Epithelial cell of esophagus (primary cell): Measurements from ENCODE around the gene ELFN2.

Experiments
- DNase-seq: peaks from one replicate; pipeline ENCODE4 v3.0.0; 2010; ENCODE audit warnings: low read depth
- H3K4me3 ChIP-seq: 2 replicates; pipeline ENCODE4 v1.5.1; 2011; ENCODE audit warnings: mild to moderate bottlenecking, low read length, control low read depth
- TF ChIP-seq, protein P1 (sequence below): IDR thresholded peaks from 2 replicates; pipeline ENCODE4 v1.5.1; 2011; ENCODE audit warnings: low read depth, mild to moderate bottlenecking, low read length, control low read depth, inconsistent platforms; ENCODE audit not compliant: insufficient read depth; ENCODE audit errors: missing control alignments

ELFN2 gene

DNA sequence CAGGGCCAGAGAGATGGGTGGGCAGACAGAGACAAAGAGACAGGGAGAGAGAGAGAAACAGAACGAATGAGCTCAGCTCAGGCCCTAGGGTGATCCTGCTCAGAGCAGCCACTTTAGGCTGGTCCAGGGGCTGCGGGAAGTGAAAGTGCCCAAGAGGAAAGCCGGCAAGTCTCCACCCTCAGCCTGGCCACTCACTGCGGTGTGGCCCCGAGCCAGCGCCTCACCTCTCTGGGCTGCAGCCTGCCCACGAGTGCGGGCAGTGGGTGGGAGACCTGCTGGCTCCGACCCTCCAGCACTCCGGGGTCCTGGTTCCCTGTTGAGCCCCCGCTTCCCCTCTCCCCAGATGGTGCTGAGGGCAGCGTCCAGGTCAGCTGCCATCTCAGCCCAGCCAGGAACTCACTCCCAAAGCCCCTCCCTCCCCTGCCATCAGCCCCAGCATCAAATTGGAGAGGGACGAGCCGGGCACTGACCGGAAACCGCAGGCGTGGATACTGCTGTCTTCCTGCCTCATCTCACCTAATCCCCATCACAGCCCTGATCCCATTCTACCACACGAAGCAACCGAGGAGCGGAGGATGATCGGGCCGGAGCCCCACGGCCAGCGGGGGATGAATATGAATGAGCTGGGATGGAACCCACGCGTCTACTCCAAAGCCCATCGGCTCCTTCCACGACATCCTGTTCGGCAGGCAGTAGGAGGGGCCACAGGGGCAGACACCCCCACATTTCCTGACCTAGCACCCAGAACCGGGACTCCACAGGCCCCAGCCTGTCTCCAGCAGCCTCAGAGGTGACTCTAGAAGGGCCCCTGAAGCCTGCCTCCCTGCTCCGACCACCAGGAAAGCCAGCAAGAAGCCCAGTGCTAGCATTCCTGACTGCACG, 16.9 kb downstream of the ELFN2 start:
- DNase-seq, result no peak
- TF ChIP-seq, protein P1, sequence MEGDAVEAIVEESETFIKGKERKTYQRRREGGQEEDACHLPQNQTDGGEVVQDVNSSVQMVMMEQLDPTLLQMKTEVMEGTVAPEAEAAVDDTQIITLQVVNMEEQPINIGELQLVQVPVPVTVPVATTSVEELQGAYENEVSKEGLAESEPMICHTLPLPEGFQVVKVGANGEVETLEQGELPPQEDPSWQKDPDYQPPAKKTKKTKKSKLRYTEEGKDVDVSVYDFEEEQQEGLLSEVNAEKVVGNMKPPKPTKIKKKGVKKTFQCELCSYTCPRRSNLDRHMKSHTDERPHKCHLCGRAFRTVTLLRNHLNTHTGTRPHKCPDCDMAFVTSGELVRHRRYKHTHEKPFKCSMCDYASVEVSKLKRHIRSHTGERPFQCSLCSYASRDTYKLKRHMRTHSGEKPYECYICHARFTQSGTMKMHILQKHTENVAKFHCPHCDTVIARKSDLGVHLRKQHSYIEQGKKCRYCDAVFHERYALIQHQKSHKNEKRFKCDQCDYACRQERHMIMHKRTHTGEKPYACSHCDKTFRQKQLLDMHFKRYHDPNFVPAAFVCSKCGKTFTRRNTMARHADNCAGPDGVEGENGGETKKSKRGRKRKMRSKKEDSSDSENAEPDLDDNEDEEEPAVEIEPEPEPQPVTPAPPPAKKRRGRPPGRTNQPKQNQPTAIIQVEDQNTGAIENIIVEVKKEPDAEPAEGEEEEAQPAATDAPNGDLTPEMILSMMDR, result no peak
- no peak overlapping the region for H3K4me3 ChIP-seq

DNA sequence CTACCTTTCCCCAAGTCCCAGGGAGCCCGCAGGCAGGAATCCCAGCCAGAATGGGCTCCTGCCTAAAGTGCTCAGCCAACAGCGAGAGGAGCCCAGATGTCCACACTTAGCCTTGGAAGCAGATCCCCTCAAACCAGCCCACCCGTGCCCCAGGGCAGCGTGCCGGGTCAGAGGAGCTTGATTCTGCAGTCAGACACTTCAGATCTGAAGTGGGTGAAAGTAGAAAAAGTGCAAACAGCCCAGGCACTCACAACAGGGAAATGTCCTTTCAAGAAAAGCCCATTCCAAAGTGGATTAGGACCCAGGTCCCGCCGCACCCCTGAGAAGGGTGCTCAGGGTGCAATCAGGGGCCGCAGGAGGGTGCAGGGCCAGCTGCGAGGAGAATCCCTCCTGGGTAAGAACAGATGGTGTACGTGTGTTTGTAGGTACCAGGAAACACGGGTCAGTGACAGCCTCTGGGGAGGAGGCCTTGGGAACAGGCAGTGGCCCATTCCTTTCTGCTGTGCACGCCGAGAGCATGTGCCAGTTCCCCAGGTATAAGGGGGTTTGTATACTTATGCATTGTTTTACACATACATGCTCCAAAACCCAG, 17.7 kb downstream of the ELFN2 start:
- no peak for DNase-seq
- no peak overlapping the region for H3K4me3 ChIP-seq
- TF ChIP-seq, protein P1, result no peak

DNA sequence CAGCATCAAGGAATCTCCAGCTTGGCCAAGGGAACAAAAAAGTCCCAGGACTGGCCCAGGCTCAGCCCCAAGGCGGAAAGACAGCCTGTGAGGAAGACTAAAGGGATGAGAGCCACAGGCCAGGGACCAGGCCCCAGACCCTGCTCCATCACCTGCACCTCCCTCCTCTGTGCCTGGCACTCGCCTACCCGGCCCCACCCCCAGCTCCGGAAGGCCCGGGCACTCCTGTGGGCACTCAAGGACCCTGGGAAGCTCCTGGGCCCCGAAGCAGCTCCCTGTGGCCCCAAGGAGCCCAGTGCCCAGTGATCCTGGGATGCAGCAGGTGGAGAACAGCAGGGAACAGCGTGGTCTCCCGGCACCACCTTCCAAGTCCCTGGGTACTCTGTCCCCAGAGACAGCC, 18.2 kb downstream of the ELFN2 start:
- TF ChIP-seq, protein P1, result no peak
- no peak for DNase-seq
- H3K4me3 ChIP-seq, result no peak overlapping the region

DNA sequence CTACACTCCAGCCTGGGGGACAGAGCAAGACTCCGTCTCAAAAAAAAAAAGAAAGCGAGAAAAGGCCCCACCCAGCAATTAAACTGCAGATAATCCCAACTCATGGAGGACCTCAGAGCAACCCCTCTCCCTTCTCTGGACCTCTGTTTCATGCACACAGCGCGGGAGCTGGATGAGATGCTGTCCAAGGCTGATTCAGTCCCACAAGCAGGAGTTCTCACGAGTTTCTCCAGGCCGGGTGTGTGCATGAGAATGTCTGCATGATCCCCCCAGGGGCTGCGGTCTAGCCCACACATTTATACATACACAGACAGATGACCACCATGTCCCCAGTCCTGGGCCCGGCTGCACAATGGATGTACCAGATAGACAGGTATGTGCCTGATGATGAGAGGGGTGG, 19.4 kb downstream of the ELFN2 start:
- no peak overlapping the region for H3K4me3 ChIP-seq
- TF ChIP-seq, protein P1, result no peak
- DNase-seq, result no peak

DNA sequence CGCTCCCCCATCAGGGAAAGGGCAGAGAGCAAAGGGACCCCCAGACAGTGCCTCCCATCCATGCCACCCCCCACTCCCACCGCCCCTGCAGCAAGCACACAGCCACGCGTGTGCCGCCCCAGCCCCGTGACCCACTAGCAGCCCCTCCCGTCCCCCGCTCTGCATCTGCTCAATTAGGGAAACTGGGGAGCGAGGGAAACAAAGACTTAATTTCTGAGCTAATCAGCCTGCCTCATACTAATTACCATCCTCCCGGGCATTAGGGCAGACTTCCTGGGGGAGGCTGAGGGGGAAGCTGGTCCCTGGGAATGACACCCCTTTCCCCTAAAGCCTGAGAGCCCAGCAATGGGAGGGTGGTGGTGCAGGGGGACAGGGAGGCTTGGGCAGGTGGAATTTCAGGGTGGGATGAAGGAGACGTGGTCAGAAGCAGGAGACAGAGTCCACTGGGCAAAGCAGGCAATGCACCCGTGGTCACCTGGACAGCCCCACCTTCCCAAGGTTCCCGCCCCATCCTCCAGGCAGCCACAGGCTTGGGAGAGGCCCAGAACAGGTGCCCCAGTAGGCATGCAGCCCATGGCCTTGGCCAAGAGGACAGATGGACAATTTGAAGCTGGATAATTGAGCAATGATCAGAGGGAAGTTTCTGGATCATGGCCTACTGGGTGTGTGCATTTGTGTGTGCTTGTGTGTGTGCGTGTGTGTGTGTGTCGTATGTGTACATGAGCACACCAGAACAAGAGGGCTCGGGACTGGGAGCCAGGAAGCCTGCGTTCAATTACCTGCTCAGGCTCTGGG, 20.6 kb downstream of the ELFN2 start:
- TF ChIP-seq, protein P1, result no peak
- H3K4me3 ChIP-seq, result no peak overlapping the region
- no peak for DNase-seq

DNA sequence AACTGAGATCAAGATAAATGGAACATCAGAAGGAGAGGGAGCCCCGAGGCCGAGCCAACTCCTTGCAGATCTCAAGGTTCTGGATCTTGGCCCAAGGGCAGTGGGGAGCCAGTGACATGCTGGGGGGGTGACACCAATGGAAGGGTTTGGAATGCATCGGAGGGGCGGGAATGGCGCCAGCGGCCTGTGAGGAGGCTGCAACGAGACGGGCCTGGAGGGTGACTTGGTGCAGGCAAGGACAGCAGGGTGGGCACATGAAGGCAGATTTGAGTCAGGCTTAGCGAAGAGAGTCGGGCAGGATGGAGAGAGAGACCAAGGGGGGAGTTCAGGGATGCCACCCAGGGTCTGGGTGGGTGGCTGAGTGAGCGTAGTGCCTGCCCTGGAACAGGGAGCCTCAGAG, 23.2 kb downstream of the ELFN2 start:
- TF ChIP-seq, protein P1, result no peak
- no peak overlapping the region for H3K4me3 ChIP-seq

More for the DNA sequence above, 23.2 kb downstream of the ELFN2 start:
- no peak for DNase-seq
